ENCODE measurements around the gene TEX54.
"Not testable (repeated sequence)": the region's sequence is repeated elsewhere in the genome, so short reads cannot be mapped to it uniquely, and the experiment has no call there.

DNA sequence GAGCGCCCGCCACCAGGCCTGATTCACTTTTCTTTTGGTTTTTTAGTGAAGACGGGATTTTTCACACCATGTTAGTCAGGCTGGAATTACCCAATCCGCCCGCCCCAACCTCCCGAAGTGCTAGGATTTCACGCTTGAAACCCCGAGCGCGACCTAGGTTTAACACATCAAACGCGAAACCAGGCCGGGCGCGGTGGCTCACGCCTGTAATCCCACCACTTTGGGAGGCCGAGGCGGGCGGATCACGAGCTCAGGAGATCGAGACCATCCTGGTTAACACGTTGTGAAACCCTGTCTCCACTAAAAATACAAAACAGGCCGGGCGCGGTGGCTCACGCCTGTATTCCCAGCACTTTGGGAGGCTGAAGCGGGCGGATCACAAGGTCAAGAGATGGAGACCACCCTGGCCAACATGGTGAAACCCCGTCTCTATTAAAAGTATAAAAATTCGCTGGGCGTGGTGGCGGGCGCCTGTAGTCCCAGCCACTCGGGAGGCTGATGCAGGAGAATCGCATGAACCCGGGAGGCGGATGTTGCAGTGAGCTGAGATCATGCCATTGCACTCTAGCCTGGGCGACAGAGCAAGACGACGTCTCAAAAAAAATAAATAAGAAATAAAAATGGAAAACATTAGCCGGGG, 8.2 kb upstream of the TEX54 start:
- not testable (repeated sequence) for TF ChIP-seq EZH2 (IDR thresholded peaks at IDR 0.05; ENCODE audit: low read length, missing control alignments)
- TF ChIP-seq, protein P1, sequence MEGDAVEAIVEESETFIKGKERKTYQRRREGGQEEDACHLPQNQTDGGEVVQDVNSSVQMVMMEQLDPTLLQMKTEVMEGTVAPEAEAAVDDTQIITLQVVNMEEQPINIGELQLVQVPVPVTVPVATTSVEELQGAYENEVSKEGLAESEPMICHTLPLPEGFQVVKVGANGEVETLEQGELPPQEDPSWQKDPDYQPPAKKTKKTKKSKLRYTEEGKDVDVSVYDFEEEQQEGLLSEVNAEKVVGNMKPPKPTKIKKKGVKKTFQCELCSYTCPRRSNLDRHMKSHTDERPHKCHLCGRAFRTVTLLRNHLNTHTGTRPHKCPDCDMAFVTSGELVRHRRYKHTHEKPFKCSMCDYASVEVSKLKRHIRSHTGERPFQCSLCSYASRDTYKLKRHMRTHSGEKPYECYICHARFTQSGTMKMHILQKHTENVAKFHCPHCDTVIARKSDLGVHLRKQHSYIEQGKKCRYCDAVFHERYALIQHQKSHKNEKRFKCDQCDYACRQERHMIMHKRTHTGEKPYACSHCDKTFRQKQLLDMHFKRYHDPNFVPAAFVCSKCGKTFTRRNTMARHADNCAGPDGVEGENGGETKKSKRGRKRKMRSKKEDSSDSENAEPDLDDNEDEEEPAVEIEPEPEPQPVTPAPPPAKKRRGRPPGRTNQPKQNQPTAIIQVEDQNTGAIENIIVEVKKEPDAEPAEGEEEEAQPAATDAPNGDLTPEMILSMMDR (conservative IDR thresholded peaks at IDR 0.05 in 1 of 2, IDR thresholded peaks at IDR 0.05 in 1 of 2; ENCODE audit: low read depth in 1 of 2, low read length in 2 of 2): not testable (repeated sequence)

Data from fibroblast of lung (primary cell).